Measurements from ENCODE around the gene AGAP1.

- TF ChIP-seq POLR2AphosphoS5 (IDR thresholded peaks at IDR 0.05; ENCODE audit: low read depth, low read length), result no peak
- TF ChIP-seq POLR2A (IDR thresholded peaks at IDR 0.05; ENCODE audit: low read depth, low read length), result no peak
- no peak for TF ChIP-seq TAF1 (IDR thresholded peaks at IDR 0.05; ENCODE audit: low read depth, low read length)
Observed at GRCh38 chr2:236158969-236159777, 665.3 kb downstream of the AGAP1 start.
